ENCODE measurements around the gene GANAB.

DNA sequence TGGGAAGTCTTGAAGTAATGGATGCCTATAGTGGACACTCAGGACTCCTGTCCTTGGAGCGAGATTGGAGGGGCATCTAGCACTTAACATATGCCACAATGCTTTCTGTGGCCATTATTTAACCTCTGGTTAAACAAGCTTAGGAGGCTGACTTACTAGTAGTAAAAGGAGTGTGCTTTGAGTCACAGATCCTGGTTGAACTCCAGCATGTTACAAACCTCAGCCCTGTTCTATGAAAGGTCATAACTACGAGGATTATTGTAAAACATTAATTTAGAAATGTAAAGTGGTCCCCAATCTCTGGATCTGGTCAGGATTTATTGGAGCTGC, 26.7 kb upstream of the GANAB start:
- TF ChIP-seq, protein P1, sequence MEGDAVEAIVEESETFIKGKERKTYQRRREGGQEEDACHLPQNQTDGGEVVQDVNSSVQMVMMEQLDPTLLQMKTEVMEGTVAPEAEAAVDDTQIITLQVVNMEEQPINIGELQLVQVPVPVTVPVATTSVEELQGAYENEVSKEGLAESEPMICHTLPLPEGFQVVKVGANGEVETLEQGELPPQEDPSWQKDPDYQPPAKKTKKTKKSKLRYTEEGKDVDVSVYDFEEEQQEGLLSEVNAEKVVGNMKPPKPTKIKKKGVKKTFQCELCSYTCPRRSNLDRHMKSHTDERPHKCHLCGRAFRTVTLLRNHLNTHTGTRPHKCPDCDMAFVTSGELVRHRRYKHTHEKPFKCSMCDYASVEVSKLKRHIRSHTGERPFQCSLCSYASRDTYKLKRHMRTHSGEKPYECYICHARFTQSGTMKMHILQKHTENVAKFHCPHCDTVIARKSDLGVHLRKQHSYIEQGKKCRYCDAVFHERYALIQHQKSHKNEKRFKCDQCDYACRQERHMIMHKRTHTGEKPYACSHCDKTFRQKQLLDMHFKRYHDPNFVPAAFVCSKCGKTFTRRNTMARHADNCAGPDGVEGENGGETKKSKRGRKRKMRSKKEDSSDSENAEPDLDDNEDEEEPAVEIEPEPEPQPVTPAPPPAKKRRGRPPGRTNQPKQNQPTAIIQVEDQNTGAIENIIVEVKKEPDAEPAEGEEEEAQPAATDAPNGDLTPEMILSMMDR (IDR thresholded peaks at IDR 0.05): no peak
- no peak for TF ChIP-seq POLR2A (IDR thresholded peaks at IDR 0.05)
